ENCODE data around the gene CEP131.
A peak's percentile ranks its signal among the peaks of the same experiment; 100 is the strongest.

Gene CEP131

DNA sequence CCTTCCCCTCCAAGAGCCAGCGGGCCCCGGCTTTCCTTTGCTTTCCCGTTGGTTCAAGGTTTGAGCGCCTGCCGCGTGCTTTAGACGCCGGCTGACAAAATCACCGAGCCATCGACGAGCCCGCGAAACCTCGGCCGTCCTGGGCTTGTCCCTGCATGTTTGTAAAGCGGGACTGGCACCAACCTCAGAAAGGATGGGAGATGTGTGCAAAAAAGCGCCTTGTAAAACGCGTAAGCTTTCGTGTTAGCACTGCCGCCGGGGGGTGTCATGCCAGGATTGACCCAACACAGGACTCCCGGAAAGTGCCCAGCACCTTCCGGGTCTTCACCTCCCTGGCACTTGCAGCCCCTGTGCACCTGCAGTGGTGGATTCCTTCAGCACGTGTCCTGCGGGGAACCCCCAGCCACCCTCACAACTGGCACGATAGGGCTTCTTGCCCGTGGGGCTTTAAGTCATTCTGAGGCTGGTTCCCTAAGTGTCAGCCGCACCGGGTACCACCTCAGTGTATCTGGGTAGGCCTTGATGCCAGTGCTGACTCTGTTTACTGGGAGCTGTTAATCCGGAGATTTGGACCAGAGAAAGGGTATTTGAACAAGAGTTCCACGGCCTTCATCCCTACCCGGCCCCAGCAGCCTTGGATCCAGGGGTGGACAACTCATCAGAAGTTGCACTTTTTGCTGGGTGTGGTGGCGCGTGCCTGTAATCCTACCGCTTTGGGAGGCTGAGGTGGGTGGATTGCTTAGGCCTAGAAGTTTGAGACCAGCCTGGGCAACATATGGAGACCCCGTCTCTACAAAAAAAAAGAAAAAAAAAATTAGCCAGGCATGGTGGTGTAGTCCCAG, 17.2 kb upstream of the CEP131 start (continued):
- TF ChIP-seq, protein P1, sequence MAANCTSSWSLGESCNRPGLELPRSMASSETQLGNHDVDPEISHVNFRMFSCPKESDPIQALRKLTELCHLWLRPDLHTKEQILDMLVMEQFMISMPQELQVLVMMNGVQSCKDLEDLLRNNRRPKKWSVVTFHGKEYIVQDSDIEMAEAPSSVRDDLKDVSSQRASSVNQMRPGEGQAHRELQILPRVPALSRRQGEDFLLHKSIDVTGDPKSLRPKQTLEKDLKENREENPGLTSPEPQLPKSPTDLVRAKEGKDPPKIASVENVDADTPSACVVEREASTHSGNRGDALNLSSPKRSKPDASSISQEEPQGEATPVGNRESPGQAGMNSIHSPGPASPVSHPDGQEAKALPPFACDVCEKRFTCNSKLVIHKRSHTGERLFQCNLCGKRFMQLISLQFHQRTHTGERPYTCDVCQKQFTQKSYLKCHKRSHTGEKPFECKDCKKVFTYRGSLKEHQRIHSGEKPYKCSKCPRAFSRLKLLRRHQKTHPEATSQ (tag by site-specific recombination; IDR thresholded peaks at IDR 0.05) = no peak
- TF ChIP-seq ZFP3 (tag by site-specific recombination; IDR thresholded peaks at IDR 0.05; ENCODE audit: low read depth) (no peak), HOXD13 (CRISPR knock-in tag; IDR thresholded peaks at IDR 0.05; ENCODE audit: borderline replicate concordance) (no peak), ZNF404 (tag by site-specific recombination; IDR thresholded peaks at IDR 0.05) (no peak), WT1 (tag by site-specific recombination; IDR thresholded peaks at IDR 0.05) (no peak), ZNF302 (tag by site-specific recombination; IDR thresholded peaks at IDR 0.05; ENCODE audit: low read depth) (no peak), REPIN1 (tag by site-specific recombination; IDR thresholded peaks at IDR 0.05; ENCODE audit: low read depth) (no peak), ZNF223 (tag by site-specific recombination; IDR thresholded peaks at IDR 0.05) (no peak), ZNF2 (tag by site-specific recombination; IDR thresholded peaks at IDR 0.05) (0 out of 2 replicates have a peak, but pooled peaks have one; percentile 8), FEZF1 (tag by site-specific recombination; IDR thresholded peaks at IDR 0.05) (no peak), ZNF112 (tag by site-specific recombination; IDR thresholded peaks at IDR 0.05) (no peak), ZBTB49 (tag by site-specific recombination; IDR thresholded peaks at IDR 0.05; ENCODE audit: low read depth) (no peak), GLIS2 (tag by site-specific recombination; IDR thresholded peaks at IDR 0.05) (no peak), ZNF19 (tag by site-specific recombination; IDR thresholded peaks at IDR 0.05; ENCODE audit: low read depth) (no peak), ZNF664 (tag by site-specific recombination; IDR thresholded peaks at IDR 0.05) (no peak), ZNF624 (tag by site-specific recombination; IDR thresholded peaks at IDR 0.05) (no peak)

DNA sequence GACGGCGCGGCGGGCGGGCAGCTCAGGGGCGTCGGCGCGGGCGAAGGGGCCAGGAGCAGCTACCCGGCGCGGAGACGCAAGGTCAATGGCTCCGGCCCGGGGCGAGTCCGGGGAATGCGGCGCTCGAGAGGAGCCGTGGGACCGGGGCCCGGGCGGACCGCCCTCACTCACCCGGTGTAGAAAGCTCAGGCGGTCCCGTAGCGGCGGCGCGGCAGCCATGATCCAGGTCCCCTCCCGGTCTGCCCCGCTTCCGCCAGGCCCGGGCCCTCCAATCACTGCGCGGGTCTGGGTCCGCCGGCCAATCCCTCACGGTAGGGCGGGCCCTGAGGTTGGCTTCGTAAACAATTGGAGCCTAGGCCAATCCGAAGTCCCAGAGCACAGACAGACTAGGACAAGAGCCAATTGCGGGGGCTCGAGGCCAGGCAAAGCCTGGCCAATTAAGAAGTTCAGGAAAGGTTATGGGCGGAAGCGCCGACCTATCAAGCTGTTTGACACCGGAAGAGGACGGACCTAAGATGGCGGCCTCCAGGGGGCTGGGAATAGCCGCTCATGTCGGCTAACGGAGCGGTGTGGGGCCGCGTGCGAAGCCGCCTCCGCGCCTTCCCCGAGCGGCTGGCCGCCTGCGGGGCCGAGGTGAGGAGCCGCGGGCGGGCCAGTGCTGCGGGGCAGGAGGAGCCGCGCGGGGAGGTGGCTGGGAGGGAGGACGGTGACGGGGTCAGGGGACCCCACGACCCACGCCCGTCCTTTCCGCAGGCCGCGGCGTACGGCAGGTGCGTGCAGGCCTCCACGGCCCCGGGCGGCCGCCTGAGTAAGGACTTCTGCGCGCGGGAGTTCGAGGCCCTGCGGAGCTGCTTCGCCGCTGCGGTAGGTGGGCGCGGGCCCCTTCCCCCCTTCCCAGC, 16.3 kb upstream of the CEP131 start, which contains the start of the genes NDUFAF8 and TEPSIN:
NDUFAF8 (plus strand) TSS at position 504 of the 899 bp plus-strand sequence; CDS start at position 550, 46 bp downstream.
TEPSIN (minus strand) TSS at position 241 of the 899 bp plus-strand sequence; CDS start at position 219, 22 bp downstream.
- POLR2A ChIA-PET = interaction anchor here (0.6 to 3.1 kb wide), 25 partner anchors 9 to 729 kb away, joined by 3 to 55 read pairs (median 4); partner anchors contain the start of genes ACTG1, BAHCC1, CEP131 and FAAP100
- H3K36me3 ChIP-seq (ENCODE audit: control insufficient read depth in 2 of 2, insufficient read depth in 1 of 2, low read length in 2 of 2) = peaks cover 0 to 38% of the 10 kb centered on the region in 2 experiments; a peak in 2 of 3 replicates
- CTCF ChIA-PET = interaction anchor here (0.7 to 5.2 kb wide), 5 partner anchors 16 to 566 kb away, joined by 3 to 42 read pairs (median 7); no protein-coding TSS in a partner anchor
- H3K4me3 ChIP-seq (ENCODE audit: low read depth, low read length) = peak within 1 kb of the TSS; percentile 86
- H3K4me1 ChIP-seq (ENCODE audit: control insufficient read depth, insufficient read depth, low read length) = peaks cover 8% of the 10 kb centered on the region
- H3K9me3 ChIP-seq (ENCODE audit: control insufficient read depth, insufficient read depth, low read depth, low read length) = no peaks in the 10 kb centered on the region
- peak within 1 kb of the TSS; percentile 92 for H3K27ac ChIP-seq (ENCODE audit: extremely low read depth, low read depth, low read length)
- TF ChIP-seq ZNF146 (tag by site-specific recombination; IDR thresholded peaks at IDR 0.05) = no peak
- TF ChIP-seq ZNF23 (tag by site-specific recombination; IDR thresholded peaks at IDR 0.05; ENCODE audit: borderline replicate concordance) = no peak
- no peak for TF ChIP-seq KLF9 (tag by site-specific recombination; IDR thresholded peaks at IDR 0.05; ENCODE audit: low read depth)
- TF ChIP-seq ZNF350 (tag by site-specific recombination; IDR thresholded peaks at IDR 0.05) = no peak
- no peak for TF ChIP-seq SALL2 (tag by site-specific recombination; IDR thresholded peaks at IDR 0.05; ENCODE audit: borderline replicate concordance)
- no peak for TF ChIP-seq ZNF510 (tag by site-specific recombination; IDR thresholded peaks at IDR 0.05; ENCODE audit: insufficient replicate concordance)
- peak; percentile 64; the same call in 1 of the 2 replicates for TF ChIP-seq ZFHX2 (tag by site-specific recombination; conservative IDR thresholded peaks at IDR 0.05)
- no peak for TF ChIP-seq ZNF664 (tag by site-specific recombination; IDR thresholded peaks at IDR 0.05)
- 0 out of 2 replicates have a peak, but pooled peaks have one; percentile 24 for TF ChIP-seq ZNF391 (tag by site-specific recombination; IDR thresholded peaks at IDR 0.05; ENCODE audit: borderline replicate concordance, low read depth)
- no peak for TF ChIP-seq GLI4 (tag by site-specific recombination; IDR thresholded peaks at IDR 0.05)
- no peak for TF ChIP-seq ZNF112 (tag by site-specific recombination; IDR thresholded peaks at IDR 0.05)
- no peak for TF ChIP-seq ZNF302 (tag by site-specific recombination; IDR thresholded peaks at IDR 0.05; ENCODE audit: low read depth)
- TF ChIP-seq TRIM28 (IDR thresholded peaks at IDR 0.05; ENCODE audit: borderline replicate concordance, low read length) = no peak
- no peak for TF ChIP-seq PRDM4 (tag by site-specific recombination; IDR thresholded peaks at IDR 0.05)
- no peak for TF ChIP-seq ZNF629 (tag by site-specific recombination; IDR thresholded peaks at IDR 0.05)
- peak; percentile 17; the same call in 1 of the 2 replicates for TF ChIP-seq KLF16 (tag by site-specific recombination; IDR thresholded peaks at IDR 0.05)
